Dedifferentiated amniotic fluid mesenchymal stem cell (primary cell): Measurements from ENCODE around the gene SRSF9.
"Not testable (repeated sequence)": the region's sequence is repeated elsewhere in the genome, so short reads cannot be mapped to it uniquely, and the experiment has no call there.

Experiments used
- DNase-seq: peaks from one replicate; pipeline ENCODE4 v3.0.0-alpha.2; 2016; ENCODE audit errors: extremely low spot score

SRSF9 gene

DNA sequence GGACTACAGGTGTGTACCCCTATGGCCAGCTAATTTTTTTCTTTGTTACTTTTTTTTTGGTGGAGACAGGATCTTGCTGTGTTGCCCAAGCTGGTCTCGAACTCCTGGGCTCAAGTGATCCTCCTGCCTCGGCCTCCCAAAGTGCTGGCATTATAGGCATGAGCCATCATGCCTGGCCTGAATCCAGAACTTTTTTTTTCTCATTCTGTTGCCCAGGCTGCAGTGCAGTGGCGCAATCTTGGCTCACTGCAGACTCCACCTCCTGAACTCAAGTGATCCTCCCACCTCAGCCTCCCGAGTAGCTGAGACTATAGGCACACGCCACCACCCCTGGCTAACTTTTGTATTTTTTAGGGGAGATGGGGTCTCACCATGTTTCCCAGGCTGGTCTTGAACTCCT lies 17.0 kb downstream of the SRSF9 start:
- DNase-seq: not testable (repeated sequence)

DNA sequence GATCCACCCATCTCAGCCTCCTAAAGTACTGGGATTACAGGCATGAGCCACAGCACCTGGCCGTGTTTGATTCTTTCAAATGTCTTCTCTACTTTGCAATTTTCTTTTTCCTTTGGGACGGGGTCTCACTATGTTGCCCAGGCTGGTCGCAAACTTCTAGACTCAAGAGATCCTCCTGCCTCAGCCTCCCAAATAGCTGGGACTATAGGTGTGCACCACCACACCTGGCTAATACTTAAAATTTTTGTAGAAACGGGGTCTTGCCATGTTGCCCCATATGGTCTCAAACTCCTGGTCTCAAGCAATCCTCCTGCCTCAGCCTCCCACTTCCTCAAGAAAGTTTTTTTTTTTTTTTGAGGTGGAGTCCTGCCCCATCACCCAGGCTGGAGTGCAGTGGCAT lies 21.6 kb downstream of the SRSF9 start:
- DNase-seq: no peak

DNA sequence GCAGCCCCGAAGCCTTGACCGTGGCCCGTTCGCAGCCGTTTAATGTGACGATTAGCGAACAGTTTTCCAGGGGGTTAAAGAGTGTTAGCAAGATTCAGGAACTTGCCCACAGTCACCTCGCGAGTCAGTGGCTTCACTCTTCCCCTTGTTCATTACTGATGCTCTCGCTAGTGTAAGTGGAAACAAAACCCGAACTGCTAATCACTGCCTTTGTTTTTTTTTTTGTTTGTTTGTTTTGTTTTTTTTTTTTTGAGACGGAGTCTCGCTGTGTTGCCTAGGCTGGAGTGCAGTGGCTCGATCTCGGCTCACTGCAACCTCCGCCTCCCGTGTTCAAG lies 22.7 kb downstream of the SRSF9 start:
- DNase-seq: not testable (repeated sequence)

DNA sequence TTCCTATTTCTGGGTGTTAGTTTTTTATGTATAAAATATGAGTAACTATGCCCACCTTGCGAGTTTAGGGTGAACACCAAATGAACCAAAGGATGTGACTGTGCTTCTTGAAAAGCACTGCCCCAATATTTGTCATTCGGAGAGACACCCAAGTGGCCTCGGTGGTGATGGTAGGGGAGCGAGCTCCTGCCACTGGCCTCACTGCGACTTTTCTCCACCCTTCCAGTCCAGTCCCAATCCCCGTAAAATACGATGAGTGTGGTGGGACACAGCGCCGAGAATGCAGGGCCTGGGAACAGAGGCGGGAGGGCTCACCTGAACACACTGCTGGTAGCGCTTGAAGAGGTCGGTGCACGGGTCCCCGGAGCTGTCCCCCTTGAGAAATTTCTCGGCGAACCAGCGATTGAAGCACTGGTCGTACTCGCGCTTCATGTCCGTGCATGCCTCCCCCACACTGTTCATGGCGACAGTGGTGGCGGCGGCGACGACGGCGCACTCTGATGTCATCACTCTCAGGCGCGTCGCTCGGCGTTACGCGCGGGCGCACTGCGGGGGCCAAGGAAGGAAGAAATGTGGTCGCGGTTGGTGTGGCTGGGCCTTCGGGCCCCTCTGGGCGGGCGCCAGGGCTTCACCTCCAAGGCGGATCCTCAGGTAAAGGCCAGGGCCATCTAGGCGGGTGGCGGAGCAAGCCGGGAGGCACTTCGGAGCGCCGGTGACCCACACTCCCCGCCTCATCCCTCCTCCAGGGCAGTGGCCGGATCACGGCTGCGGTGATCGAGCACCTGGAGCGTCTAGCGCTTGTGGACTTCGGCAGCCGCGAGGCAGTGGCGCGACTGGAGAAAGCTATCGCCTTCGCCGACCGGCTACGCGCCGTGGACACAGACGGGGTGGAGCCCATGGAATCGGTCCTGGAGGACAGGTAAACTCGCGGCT lies 23.4 kb downstream of the SRSF9 start, which contains the start of the genes GATC and TRIAP1:
GATC (plus strand) TSS at position 534 of the 933 bp plus-strand sequence; CDS start at position 571, 37 bp downstream.
TRIAP1 (minus strand) TSS at position 474 of the 933 bp plus-strand sequence; CDS start at position 462, 12 bp downstream.
- peak; percentile 61 for DNase-seq

DNA sequence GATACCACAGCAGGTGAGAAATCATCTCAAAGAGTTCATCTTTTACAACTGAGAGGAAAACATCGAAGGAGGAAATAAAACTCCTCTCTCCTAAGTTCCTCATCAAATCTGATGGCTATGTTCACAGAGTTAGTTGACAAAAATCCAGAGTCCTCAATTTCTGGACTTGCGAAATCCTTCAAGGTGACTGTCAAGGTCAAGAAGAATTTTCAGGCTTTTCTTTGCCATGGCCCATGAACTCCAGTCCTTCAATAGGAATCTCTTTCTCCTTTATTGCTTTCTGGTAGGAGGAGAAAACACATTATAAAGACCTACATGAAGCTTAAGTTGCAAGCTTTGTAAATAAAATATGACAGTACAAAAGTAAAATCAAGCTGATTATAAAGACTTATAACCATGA lies 24.9 kb downstream of the SRSF9 start:
- DNase-seq: no peak

DNA sequence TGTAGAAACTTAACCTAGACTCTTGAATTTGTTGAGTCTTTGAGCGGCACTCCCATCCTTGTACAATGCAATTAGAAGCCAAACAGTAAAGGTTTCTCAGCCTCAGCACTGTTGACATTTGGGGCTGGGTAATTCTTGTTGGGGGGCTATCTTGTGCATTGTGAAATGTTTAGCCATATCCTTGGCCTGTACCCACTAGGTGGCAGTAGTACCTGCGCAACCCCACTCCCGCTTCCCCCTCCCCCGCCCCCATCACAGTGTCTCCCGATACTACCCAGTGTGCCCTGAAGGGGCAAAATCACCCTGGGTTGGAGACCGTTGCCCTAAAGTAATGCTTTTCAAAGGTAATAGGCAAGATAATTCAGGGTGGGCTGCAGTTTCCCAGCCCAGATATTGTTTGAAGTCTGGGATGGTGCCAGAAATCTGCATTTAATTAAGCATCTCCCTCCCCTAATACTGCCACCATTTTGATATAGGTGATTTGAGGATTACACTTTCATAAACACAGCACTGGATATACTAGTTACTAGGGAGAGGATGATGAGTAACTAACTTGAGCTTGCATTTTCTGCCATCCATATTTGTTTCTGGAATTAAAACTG lies 29.8 kb downstream of the SRSF9 start:
- DNase-seq: no peak

DNA sequence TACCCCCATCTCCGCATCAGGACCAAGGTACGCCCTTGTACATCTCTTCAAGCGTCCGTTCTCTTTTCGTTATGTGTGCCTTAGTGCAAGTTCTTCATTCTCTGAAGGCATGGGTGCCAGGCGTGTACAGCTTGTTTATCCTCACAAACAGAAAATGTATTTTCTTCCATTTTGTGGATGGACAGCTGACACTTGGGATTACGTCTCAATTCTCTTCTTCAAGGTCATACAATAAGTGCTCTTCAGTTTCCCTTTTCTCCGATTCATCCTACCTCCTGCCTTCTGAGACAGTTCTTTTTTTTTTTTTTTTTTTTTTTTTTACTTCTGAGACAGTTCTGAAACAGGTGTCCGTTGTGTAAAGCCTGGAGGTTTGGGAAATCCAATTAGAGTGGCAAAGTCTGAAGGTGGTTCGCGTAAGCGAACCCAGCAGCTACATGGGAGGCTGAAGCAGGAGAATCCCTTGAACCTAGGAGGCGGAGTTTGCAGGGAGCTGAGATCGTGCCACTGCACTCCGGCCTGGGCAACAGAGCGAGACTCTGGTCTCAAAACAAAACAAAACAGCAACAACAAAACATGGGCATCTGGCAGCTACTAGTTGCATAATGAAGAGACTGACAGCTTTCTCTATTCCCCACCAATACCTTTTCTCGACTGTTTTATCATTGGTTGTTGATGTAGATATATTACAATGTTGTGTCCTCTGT lies 30.9 kb downstream of the SRSF9 start:
- DNase-seq: no peak

DNA sequence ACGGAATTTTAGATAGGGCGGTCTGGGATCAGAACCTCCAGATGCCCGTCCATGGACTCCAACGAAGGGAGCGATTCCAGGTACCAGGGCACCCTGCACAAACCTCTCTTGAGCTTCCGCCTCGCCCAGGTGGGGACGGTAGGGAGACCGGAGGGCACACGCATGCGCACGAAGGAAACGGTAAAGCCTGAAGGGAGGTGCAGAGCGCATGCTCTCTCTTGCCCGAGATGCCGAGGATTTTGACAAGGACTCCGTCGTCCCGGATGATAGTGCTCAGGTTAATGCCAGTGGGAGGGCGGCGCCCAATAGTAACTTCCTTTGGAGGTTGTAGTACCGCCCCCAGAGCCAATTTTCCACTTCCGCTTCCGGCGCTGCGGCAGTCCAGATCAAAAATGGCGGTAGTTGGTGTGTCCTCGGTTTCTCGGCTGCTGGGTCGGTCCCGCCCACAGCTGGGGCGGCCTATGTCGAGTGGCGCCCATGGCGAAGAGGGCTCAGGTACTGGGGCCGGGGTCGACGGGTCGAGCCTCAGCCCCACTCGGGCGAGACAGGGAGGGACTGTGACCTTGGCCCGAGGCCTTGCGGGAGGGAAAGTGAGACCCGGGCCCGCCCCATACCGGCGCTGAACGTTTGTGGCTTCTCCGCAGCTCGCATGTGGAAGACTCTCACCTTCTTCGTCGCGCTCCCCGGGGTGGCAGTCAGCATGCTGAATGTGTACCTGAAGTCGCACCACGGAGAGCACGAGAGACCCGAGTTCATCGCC lies 31.6 kb downstream of the SRSF9 start, which contains the start of gene COX6A1:
COX6A1 (plus strand) TSS at position 379 of the 760 bp plus-strand sequence; CDS start at position 393, 14 bp downstream.
- DNase-seq: peak; percentile 96

DNA sequence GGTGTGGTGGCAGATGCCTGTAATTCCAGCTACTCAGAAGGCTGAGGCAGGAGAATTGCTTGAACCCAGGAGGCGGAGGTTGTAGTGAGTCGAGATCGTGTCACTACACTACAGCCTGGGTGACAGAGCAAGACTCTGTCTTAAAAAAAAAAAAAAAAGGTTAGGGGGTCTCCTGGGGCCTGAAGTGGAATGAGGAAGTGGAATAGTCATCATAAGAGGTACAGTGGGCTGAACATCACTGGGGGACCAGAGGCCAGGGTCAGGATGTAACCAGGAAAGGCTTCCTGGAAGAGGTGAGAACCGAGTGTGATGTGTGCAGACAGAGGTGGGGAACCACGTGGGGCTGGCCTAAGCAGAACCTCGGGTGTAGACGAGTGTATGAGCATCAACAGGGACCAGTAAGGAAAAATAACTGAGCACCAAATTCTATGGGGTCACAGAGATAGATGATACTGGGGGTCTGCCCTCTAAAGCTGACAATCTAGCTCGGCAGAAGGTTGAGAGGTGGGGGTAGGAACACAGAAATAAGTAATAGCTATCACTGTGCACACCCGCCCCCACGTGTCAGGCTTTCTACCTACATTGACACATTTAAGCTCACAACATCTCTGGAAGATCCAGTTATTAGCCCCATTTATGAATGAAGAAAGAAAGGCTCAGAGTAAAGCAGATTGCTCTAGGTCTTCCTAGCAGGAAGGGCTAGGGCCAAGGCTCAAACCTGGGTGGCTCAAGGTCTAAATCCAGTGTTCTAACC lies 36.6 kb downstream of the SRSF9 start:
- no peak for DNase-seq

DNA sequence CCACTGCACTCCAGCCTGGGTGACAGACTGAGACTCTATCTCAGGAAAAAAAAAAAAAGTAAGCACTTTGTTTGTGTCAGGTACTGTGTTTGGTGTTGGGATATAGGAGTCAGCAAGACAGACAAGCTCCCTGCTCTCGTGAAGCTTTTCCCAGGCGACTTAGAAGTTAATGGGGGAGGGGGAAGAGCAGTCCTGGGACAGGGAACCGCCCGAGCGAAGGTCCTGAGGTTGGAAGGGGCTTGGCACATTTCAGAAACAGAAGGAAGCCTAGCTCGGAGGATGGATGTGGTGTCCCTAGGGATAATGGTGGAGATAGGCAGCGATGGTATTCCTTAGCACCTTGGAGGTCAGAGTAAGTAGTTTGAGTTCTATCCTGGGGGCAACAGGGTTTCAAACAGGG lies 40.2 kb downstream of the SRSF9 start:
- DNase-seq: no peak

DNA sequence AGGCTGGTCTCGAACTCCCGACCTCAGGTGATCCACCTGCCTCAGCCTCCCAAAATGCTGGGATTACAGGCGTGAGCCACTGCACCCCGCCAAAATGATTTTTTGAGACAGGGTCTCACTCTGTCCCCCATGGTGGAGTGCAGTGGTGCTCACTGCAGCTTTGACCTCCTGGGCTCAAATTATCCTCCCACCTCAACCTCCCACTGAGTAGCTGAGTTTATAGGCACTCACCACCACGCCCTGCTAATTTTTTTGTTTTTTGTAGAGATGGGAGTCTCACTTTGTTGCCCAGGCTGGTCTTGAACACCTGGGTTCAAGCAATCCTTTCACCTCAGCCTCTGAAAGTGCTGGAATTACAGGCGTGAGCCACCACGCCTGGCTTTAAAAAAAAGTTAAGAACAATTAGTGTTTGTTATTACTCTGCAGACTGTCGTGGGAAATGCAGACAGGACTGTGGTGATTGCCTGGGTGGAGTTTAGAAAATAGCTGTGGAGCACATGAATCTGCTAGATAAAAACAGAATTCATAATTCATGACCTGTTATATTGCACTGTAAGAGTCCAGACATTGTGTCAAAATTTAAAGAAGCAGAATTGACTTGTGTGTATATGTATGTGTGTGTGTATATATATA lies 40.8 kb downstream of the SRSF9 start:
- no peak for DNase-seq

DNA sequence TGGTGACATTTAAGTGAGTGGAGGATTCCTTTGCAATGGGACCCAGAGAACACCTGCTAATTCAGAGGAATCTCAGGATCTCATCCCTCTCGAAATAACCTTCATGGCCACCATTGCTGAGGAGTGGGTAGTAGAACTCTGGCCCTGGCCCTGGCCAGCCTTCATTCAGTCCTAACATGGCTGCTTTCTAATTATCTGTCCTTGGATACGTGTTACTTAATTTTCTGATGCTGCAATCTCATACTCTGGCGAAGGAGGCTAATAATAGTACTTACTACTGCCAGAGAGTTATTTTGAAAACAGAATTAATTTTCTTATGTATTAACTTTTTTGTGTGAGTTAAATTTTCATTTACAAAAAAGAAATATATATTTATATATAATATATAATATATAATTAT lies 43.8 kb downstream of the SRSF9 start:
- no peak for DNase-seq

DNA sequence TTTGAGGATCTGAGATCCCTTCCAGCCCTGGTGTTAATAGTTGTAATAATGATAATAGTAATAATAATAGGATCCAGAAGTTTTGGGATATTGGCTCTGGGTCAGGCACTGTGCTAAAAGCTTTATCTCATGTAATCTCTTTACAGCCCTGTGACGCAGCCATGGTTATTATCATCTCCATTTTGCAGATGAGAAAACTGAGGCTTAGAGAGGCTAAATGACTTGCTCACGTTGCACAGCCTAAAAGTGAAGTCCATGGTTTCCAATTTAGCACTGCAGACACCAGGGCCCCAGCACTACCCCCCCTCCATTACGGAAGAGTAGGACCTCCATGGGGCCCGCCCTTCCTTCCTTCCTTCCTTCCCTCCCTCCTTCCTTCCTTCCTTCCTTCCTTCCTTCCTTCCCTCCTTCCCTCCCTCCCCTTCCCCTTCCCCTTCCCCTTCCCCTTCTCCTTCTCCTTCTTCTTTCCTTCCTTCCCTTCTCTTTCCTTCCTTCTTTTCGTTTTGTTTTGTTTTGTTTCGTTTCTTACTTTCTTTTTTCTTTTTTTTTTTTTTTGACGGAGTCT lies 46.6 kb downstream of the SRSF9 start:
- no peak for DNase-seq

DNA sequence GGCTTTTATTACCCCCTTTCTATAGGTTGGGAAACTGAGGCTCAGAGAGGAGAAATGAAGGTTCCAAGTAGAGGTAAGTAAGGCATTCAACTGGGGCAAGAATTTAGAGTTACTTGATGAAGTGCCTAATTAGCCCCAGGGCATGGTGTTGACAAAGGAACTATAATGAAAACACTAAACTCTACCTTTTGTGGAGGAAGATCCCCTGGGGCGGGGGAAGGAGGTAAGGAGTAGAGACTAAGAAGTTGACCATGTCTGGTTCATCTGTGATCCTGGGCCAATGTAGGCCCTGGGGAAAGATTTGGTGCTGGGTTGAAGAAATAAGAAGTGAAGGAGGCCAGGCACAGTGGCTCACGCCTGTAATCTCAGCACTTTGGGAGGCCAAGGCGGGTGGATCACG lies 47.8 kb downstream of the SRSF9 start:
- no peak for DNase-seq

DNA sequence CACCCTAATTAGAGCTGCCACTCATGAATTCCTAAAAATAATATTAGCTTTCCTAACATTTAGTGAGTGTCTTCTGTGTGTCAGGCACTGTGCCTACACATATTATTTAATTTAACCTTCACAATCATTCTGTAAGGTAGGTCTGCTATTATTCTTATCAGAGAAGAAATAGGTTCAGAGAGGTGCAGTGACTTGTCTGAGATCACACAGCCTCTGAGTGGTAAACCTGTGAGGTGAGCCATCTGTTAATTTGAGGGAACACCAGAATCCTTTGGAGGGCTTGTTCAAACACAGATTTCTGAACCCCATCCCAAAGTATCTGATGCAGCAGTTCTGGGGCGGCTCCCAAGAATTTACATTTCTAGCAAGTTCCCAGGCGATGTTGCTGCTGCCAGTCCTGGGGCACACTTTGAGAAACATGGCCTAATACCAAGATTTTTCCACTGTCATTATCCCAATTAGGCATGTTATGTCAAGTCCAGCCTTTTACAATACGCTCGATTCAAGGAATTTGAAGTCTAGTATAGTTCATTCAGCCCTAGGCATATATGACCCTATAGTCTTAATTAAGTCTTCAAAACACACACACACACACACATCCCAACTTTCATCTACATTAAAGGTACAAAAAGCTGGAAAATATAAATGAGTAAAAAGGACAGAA lies 51.5 kb downstream of the SRSF9 start:
- DNase-seq: no peak

DNA sequence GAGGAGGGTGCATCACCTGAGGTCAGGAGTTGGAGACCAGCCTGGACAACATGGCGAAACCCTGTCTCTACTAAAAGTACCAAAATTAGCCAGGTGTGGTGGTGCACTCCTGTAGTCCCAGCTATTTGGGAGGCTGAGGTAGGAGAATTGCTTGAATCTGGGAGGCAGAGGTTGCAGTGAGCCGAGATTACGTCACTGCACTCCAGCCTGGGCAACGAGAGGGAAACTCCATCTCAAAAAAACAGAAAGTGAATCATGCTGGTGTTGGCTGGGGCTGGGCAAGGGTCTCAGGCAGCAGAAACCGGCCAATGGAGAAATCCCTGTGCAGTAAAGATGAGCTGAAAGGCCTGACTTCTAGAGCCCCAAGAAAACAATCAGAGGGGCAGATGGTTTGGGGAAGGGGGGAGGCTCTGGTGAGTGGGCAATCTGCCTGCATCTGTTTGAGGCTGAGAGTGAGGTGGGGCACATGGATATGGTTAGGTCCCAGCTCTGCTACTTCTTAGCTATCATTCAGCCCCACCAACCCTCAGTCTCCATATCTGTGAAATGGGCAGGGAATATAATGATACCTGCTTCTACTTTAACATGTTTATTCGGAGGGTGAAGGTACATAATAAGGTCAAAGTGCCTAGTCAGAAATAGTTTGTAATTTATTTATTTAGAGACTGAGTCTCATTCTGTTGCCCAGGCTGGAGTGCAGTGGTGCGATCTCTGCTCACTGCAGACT lies 52.9 kb downstream of the SRSF9 start:
- DNase-seq: no peak

DNA sequence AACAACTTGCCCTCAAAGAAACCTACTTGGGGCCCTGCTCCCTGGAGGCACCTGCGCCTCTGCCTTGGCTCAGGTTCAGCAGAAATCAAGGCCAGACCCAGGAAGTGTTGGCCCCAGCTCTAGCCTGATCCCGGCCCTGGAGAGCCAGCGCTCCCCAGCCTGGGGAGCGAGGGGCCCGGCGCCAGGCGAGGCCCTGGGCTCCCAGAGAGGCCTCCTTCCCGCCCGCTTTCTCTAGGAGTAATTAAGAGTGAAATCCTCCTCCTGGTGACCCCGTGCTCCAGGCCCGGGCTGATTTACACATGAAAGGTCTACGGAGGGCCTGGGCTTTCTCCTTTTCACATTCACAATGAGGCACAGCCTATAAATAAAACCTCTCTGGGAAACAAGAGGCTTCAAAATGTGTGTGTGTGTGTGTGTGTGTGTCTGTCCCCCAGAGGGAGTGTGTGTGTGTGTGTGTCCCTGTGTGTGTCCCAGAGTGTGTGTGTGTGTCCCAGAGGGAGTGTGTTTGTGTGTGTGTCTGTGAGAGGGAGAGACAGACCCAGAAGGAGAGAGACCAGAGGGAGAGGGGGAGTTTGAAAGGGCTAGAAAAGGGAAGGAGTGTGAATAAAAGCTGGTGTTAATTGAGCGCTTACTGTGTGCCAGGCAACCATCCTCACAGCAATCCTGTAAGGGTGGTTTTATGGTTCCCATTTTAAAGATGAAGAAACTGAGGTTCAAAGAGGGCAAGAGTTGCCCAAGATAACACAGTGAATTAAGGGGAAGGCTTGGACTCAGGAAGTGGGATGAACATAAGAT lies 55.5 kb downstream of the SRSF9 start:
- no peak for DNase-seq

DNA sequence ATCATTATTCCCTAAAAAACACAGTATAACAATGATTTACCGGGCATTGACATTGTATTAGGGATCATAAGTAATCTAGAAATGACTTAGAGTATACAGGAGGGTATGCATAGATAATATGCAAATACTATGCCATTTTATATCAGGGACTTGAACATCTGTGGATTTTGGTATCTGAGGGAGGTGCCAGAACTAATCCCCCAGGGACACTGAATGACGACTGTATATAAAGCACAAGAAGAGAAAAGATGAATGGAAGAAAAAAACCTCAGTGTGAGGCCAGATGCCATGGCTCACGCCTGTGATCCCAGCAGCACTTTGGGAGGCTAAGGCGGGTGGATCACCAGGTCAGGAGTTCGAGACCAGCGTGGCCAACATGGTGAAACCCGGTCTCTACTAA lies 57.1 kb downstream of the SRSF9 start:
- DNase-seq: no peak
